Neural cell (in vitro differentiated cells): ENCODE results near the gene EFCAB6. TPM values are rescaled to one million over a fixed set of nuclear protein-coding genes. Genes with fewer than 3 reads are reported as not detected.

ENCODE experiments used
- H2AFZ ChIP-seq: fragments of 200-600, 300-800 bp; sonication (generic), shearing (Covaris generic); 2 replicates; pipeline ENCODE4 v1.6.0; 2014; ENCODE audit warnings: low read depth, mild to moderate bottlenecking, antibody characterized with exemption, low read length, moderate library complexity
- H3F3A ChIP-seq: fragments of 200-600 bp; shearing (Covaris generic); 2 replicates; pipeline ENCODE4 v1.6.1; 2016; ENCODE audit warnings: mild to moderate bottlenecking, moderate library complexity, mixed read lengths, antibody characterized with exemption, low read length; ENCODE audit not compliant: insufficient read depth, poor library complexity, severe bottlenecking
- H3K27ac ChIP-seq: fragments of 200-600, 300-800 bp; sonication (generic), shearing (Covaris generic); 2 replicates; pipeline ENCODE4 v1.5.1; 2014; ENCODE audit warnings: mild to moderate bottlenecking, low read length, moderate library complexity
- H3K27me3 ChIP-seq: fragments of 300-800, 200-600 bp; sonication (generic), shearing (Covaris generic); 2 replicates; pipeline ENCODE4 v1.6.0; 2014; ENCODE audit warnings: mild to moderate bottlenecking, low read depth, low read length, moderate library complexity; ENCODE audit not compliant: insufficient read depth
- H3K36me3 ChIP-seq: fragments of 300-800, 200-600 bp; sonication (generic), shearing (Covaris generic); 2 replicates; pipeline ENCODE4 v1.5.1; 2014; ENCODE audit warnings: mild to moderate bottlenecking, antibody characterized with exemption, low read length, moderate library complexity; ENCODE audit not compliant: insufficient read depth
- H3K4me2 ChIP-seq: fragments of 300-800, 200-600 bp; sonication (generic), shearing (Covaris generic); 2 replicates; pipeline ENCODE4 v1.6.0; 2014; ENCODE audit warnings: mild to moderate bottlenecking, low read length
- H3K4me3 ChIP-seq: fragments of 300-800, 200-600 bp; sonication (generic), shearing (Covaris generic); 2 replicates; pipeline ENCODE4 v1.5.1; 2014; ENCODE audit warnings: mild to moderate bottlenecking, low read length, moderate library complexity
- H3K79me2 ChIP-seq: fragments of 200-600 bp; shearing (Covaris generic); replicated peaks from 2 replicates; pipeline ENCODE4 v1.6.0; 2014; ENCODE audit warnings: mild to moderate bottlenecking, low read length, moderate library complexity; ENCODE audit not compliant: insufficient read depth
- H3K9ac ChIP-seq: fragments of 300-800, 200-600 bp; sonication (generic), shearing (Covaris generic); 2 replicates; pipeline ENCODE4 v1.6.1; 2016; ENCODE audit warnings: mild to moderate bottlenecking, low read length, mixed read lengths
- H3K9me2 ChIP-seq: fragments of 200-600 bp; shearing (Covaris generic); 2 replicates; pipeline ENCODE4 v1.6.1; 2016; ENCODE audit warnings: mild to moderate bottlenecking, low read length, mixed read lengths; ENCODE audit not compliant: insufficient read depth
- H3K9me3 ChIP-seq: fragments of 200-600, 300-800 bp; sonication (generic), shearing (Covaris generic); 2 replicates; pipeline ENCODE4 v1.6.1; 2016; ENCODE audit warnings: mild to moderate bottlenecking, mixed run types, low read length, moderate library complexity, mixed read lengths
- H4K20me1 ChIP-seq: fragments of 200-600 bp; shearing (Covaris generic); 2 replicates; pipeline ENCODE4 v1.6.1; 2016; ENCODE audit warnings: mild to moderate bottlenecking, mixed run types; ENCODE audit not compliant: insufficient read depth
- CTCF ChIP-seq: fragments of 450-650 bp; IDR thresholded peaks from 2 replicates; pipeline ENCODE4 v1.5.1; 2014; ENCODE audit warnings: antibody characterized with exemption, mild to moderate bottlenecking, moderate library complexity; ENCODE audit not compliant: poor library complexity, severe bottlenecking
- EP300 ChIP-seq: fragments of 450-650 bp; conservative IDR thresholded peaks from 2 replicates; pipeline ENCODE4 v1.6.1; 2014; ENCODE audit warnings: antibody characterized with exemption, mild to moderate bottlenecking, moderate library complexity; ENCODE audit not compliant: poor library complexity, severe bottlenecking
- EZH2 ChIP-seq: fragments of 200-600, 300-800 bp; shearing (Covaris generic), sonication (generic); IDR thresholded peaks from 2 replicates; pipeline ENCODE4 v1.6.1; 2014; ENCODE audit warnings: antibody characterized with exemption, low read length, borderline replicate concordance, mild to moderate bottlenecking; ENCODE audit not compliant: insufficient read depth, poor library complexity, severe bottlenecking
- MXI1 ChIP-seq: fragments of 450-650 bp; conservative IDR thresholded peaks from 2 replicates; pipeline ENCODE4 v1.6.1; 2014; ENCODE audit warnings: antibody characterized with exemption, mild to moderate bottlenecking; ENCODE audit not compliant: poor library complexity, severe bottlenecking
- POLR2AphosphoS5 ChIP-seq: IDR thresholded peaks from 2 replicates; pipeline ENCODE4 v1.6.1; 2012
- RAD21 ChIP-seq: fragments of 450-650 bp; conservative IDR thresholded peaks from 2 replicates; pipeline ENCODE4 v1.6.1; 2014; ENCODE audit warnings: antibody characterized with exemption, mild to moderate bottlenecking, moderate library complexity
- REST ChIP-seq: IDR thresholded peaks from 2 replicates; pipeline ENCODE4 v1.6.1; 2012; ENCODE audit warnings: borderline replicate concordance
- SMC3 ChIP-seq: fragments of 450-650 bp; conservative IDR thresholded peaks from 2 replicates; pipeline ENCODE4 v1.6.1; 2014; ENCODE audit warnings: antibody characterized with exemption, mild to moderate bottlenecking, moderate library complexity; ENCODE audit not compliant: poor library complexity
- TAF1 ChIP-seq: IDR thresholded peaks from 2 replicates; pipeline ENCODE4 v1.6.1; 2012; ENCODE audit warnings: low read depth
- polyA plus RNA-seq: library from polyadenylated mRNA; depleted of rRNA; stranded (reverse); fragments of >200 nt; gene quantifications from 2 replicates; pipeline ENCODE4 v1.2.3, GENCODE V29; 2014

The EFCAB6 gene
- polyA plus RNA-seq, 1 donor from 2014 or later = 1.4 TPM

GRCh38 chr22:43482318-43482625 is 329.8 kb downstream of the EFCAB6 start:
- Histone ChIP-seq H3K27ac (no peak overlapping the region), H3K36me3 (no peaks in the 10 kb centered on the region), H4K20me1 (no peaks in the 10 kb centered on the region), H2AFZ (no peak overlapping the region), H3K9me2 (no peaks in the 10 kb centered on the region), H3K9ac (no peak overlapping the region), H3K9me3 (no peaks in the 10 kb centered on the region), H3K4me2 (no peak overlapping the region), H3K27me3 (no peaks in the 10 kb centered on the region), H3K4me3 (no peak overlapping the region), H3K79me2 (no peaks in the 10 kb centered on the region), H3F3A (no peaks in the 10 kb centered on the region)
- TF ChIP-seq CTCF (no peak), SMC3 (no peak), REST (no peak), EZH2 (no peak), RAD21 (no peak), TAF1 (no peak), EP300 (no peak), POLR2AphosphoS5 (no peak), MXI1 (no peak)

GRCh38 chr22:43481568-43482317 is 330.4 kb downstream of the EFCAB6 start:
- Histone ChIP-seq H2AFZ (no peak overlapping the region), H3K4me3 (no peak overlapping the region), H3K9me3 (no peaks in the 10 kb centered on the region), H3K36me3 (no peaks in the 10 kb centered on the region), H3K9me2 (no peaks in the 10 kb centered on the region), H3K9ac (no peak overlapping the region), H3K27ac (no peak overlapping the region), H3K79me2 (no peaks in the 10 kb centered on the region), H3F3A (no peaks in the 10 kb centered on the region), H3K27me3 (no peaks in the 10 kb centered on the region), H3K4me2 (no peak overlapping the region), H4K20me1 (no peaks in the 10 kb centered on the region)
- TF ChIP-seq TAF1 = no peak
- TF ChIP-seq RAD21 = no peak
- TF ChIP-seq SMC3 = no peak
- TF ChIP-seq CTCF = no peak
- TF ChIP-seq POLR2AphosphoS5 = no peak
- no peak for TF ChIP-seq EP300
- TF ChIP-seq MXI1 = no peak
- TF ChIP-seq EZH2 = no peak
- no peak for TF ChIP-seq REST
